Fibroblast of mammary gland (primary cell): ENCODE results near the gene EDN1.

Experiments
- DNase-seq: peaks from one replicate; pipeline ENCODE4 v3.0.0-alpha.2; 2010; ENCODE audit warnings: low read depth
- H3K4me3 ChIP-seq: 2 replicates; pipeline ENCODE4 v1.5.1; 2011; ENCODE audit warnings: low read depth, mild to moderate bottlenecking, low read length, moderate library complexity; ENCODE audit not compliant: control insufficient read depth
- CTCF ChIP-seq: conservative IDR thresholded peaks from 2 replicates; pipeline ENCODE4 v1.5.1; 2011; ENCODE audit warnings: low read depth, low read length, inconsistent platforms; ENCODE audit not compliant: control insufficient read depth, insufficient read depth

The EDN1 gene

GRCh38 chr6:12278915-12279314, 11.2 kb upstream of the EDN1 start:
- H3K4me3 ChIP-seq, result no peak overlapping the region
- no peak for DNase-seq
- no peak for TF ChIP-seq CTCF

- peak; percentile 33 for DNase-seq
- no peak overlapping the region for H3K4me3 ChIP-seq
- TF ChIP-seq CTCF, result no peak
Observed at GRCh38 chr6:12279322-12280091, 10.7 kb upstream of the EDN1 start.

- H3K4me3 ChIP-seq, result no peak overlapping the region
- TF ChIP-seq CTCF, result no peak
- peak; percentile 65 for DNase-seq
Observed at GRCh38 chr6:12280458-12280857, 9.7 kb upstream of the EDN1 start.

- no peak overlapping the region for H3K4me3 ChIP-seq
- no peak for TF ChIP-seq CTCF
- DNase-seq, result peak; percentile 12
Observed at GRCh38 chr6:12280902-12281301, 9.3 kb upstream of the EDN1 start.

GRCh38 chr6:12283904-12284303, 6.3 kb upstream of the EDN1 start:
- no peak for DNase-seq
- no peak for TF ChIP-seq CTCF
- H3K4me3 ChIP-seq, result no peak overlapping the region

GRCh38 chr6:12286373-12287110, 3.6 kb upstream of the EDN1 start:
- no peak overlapping the region for H3K4me3 ChIP-seq
- peak; percentile 38 for DNase-seq
- no peak for TF ChIP-seq CTCF
